ENCODE data around the gene FOXF1.
A peak's percentile ranks its signal among the peaks of the same experiment; 100 is the strongest.

FOXF1 gene

GRCh38 chr16:86558355-86559193, 48.2 kb downstream of the FOXF1 start:
- no peak for DNase-seq

- no peak for DNase-seq
These were observed 49.5 kb downstream of the FOXF1 start for GRCh38 chr16:86559802-86560305.

- no peak for DNase-seq
These were observed 52.0 kb downstream of the FOXF1 start for GRCh38 chr16:86562356-86562755.

- peak; percentile 68 to 89 for DNase-seq
These were observed 53.4 kb downstream of the FOXF1 start for GRCh38 chr16:86563469-86564345.

Data from NCI-H524 (cell line).